ENCODE results near the gene KRTAP4-5.
"Not testable (repeated sequence)": the region's sequence is repeated elsewhere in the genome, so short reads cannot be mapped to it uniquely, and the experiment has no call there.

The KRTAP4-5 gene

DNA sequence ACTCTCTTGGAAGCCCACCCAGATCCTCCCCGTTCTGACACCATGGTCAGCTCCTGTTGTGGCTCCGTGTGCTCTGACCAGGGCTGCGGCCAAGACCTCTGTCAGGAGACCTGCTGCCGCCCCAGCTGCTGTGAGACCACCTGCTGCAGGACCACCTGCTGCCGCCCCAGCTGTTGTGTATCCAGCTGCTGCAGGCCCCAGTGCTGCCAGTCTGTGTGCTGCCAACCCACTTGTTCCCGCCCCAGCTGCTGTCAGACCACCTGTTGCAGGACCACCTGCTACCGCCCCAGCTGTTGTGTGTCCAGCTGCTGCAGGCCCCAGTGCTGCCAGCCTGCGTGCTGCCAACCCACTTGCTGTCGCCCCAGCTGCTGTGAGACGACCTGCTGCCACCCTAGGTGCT is 44.3 kb downstream of the KRTAP4-5 start, which contains the start of gene KRTAP4-9:
Gene KRTAP4-9 (plus strand): TSS at position 43 of the 400 bp plus-strand sequence. CDS start 0 bp downstream, at position 43.
- DNase-seq, result not testable (repeated sequence)

DNA sequence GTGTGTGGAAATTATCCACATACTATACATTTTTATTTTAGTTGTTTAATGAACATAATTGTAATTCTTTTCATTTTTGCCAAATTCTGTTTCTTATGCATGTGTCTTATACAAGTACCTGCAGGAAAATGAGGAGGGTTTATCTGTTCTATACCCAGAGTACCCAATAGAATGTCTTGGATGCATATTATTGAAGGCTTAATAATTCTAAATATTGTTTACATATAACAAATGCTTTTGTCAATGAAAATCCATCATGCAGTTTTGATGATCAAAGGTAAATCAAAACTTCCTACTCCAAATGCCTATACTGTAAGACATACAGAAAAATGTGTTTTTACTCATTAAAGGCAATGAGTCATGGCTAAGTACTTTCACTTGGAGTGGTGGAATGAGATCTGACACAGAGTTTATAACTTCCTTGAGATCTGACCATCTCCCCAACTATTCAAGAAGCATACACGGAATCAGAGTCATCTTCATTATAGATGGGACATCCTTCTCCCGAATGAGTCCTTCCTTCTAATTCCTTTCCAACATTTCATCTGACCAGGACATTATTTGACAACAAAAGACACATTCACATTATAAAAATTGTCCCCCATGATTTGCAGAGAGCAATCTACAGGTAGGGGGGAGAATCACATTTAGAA is 45.1 kb downstream of the KRTAP4-5 start:
- not testable (repeated sequence) for DNase-seq

DNA sequence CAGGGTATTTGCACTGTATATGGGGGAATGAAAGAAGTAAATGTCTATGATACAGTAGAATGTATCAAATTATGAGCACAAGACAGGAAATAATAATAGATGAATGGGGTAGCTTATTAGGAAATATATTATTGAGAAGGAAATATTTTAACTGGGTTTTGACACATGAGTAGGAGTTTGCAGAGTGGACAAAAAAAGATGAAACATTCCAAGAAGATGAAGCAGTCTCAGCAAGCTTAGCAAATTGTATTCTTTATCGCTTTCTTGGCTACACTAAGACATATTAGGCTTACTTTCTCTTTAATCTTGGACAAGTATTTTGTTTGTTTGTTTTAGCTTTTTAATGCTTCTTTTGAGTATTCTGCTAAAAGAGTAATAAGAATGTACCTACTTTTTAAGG is 45.7 kb downstream of the KRTAP4-5 start:
- DNase-seq, result no peak

DNA sequence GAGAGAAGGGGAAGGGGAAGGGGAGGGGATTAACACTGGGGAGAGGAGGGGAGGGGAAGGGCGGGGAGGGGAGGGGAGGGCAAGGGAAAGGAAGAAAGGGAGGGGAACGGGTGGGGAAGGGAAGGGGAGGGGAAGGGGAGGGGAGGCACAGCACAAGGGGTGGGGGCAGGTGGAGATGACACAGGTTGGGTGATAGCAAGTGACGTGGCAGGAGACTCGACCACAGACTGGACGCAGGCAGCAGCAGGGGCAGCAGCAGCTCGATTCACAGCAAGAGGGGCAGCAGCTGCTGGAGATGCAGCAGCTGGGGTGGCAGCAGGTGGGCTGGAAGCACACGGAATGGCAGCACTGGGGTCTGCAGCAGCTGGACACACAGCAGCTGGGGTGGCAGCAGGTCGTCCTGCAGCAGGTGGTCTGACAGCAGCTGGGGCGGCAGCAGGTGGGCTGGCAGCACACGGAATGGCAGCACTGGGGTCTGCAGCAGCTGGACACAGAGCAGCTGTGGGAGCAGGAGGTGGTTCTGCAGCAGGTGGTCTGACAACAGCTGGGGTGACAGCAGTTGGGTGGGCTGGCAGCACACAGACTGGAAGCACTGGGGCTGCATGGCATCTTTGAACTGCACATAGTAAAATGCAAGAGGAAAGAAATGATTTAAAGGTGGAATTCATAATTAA is 47.9 kb downstream of the KRTAP4-5 start, which contains the start of gene KRTAP4-16:
Gene KRTAP4-16 (minus strand): TSS at position 624 of the 674 bp plus-strand sequence. CDS start 0 bp downstream, at position 624.
- no peak for DNase-seq

DNA sequence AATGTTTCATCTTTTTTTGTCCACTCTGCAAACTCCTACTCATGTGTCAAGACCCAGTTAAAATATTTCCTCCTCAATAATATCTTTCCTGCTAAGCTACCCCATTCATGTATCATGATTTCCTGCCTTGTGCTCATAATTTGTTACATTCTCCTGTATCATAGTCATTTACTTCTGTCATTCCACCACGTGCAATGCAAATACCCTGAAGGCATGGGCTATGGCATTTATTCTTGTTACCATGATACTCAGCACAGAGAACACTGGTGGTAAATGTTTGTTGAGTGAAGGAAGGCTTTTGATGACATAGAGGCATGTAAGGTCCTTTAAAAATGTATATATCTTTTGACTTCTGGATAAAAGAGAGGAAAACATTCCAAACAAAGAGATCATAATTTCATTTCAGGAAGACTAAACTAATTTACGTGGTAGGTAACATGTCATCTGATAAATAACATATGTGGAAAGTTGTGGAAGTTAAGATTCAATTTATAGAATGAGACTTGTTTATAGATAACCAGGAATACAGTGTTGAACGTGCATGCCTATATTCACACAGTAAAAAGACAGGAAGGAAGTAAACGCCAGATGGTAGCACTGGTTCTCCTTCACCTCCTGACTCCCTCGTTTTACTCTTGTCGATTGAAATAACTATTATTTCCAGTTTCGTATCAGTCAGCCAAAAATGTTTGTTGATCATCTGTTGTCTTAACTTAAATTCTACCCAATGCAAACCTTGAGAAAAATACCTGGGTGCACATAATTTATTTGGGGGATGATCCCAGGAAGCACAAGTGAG is 49.7 kb downstream of the KRTAP4-5 start:
- DNase-seq, result not testable (repeated sequence)

Measured in effector CD8-positive, alpha-beta T cell (primary cell).